ENCODE data around the gene ZFP90.
A peak's percentile ranks its signal among the peaks of the same experiment; 100 is the strongest.
"Not testable (repeated sequence)": the region's sequence is repeated elsewhere in the genome, so short reads cannot be mapped to it uniquely, and the experiment has no call there.

Gene ZFP90

DNA sequence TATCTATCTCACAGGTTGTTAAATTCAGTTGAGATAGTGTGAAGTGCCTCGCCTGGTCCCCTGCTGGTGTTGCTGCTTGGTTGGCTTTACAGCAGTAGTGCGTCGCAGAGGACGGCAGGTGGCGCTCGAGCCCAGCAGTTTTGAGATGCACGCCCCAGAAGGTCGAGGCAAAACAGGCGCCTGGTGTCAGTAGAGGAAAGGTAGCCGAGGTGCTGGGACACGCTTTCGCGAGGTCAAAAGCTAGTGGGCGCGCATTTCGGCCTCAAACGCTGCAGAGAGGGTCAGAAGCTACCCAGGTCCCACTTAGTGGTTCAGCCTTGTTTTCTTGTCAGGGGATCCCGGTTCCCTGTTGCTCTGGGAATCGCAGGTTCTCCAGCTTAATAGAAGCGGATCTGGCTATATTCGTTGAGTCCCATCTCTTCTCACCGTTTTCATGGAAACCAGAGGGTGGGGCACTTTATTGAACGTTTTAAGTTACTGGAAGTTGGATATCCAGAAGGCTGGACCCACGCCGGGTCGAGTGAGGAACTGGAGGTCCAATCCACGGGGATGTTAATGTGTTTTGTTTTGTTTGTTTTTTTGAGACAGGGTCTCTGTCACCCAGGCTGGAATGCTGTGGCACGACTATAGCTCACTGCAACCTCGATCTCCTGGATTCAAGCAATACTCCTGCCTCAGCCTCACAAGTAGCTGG lies 10.3 kb upstream of the ZFP90 start:
- DNase-seq (ENCODE audit: insufficient read length, low spot score) (peak; percentile 78), FAIRE-seq (peak; percentile 97)
- TF ChIP-seq POLR2A (IDR thresholded peaks at IDR 0.05; ENCODE audit: low read depth, low read length) (no peak), POLR2AphosphoS5 (IDR thresholded peaks at IDR 0.05; ENCODE audit: low read depth, low read length) (no peak), POU2F2 (IDR thresholded peaks at IDR 0.05; ENCODE audit: low read depth, low read length) (0 out of 2 replicates have a peak, but pooled peaks have one; percentile 36), SPI1 (IDR thresholded peaks at IDR 0.05; ENCODE audit: low read depth, low read length) (no peak), PAX5 (IDR thresholded peaks at IDR 0.05; ENCODE audit: insufficient read depth, low read length, severe bottlenecking) (no peak)

DNA sequence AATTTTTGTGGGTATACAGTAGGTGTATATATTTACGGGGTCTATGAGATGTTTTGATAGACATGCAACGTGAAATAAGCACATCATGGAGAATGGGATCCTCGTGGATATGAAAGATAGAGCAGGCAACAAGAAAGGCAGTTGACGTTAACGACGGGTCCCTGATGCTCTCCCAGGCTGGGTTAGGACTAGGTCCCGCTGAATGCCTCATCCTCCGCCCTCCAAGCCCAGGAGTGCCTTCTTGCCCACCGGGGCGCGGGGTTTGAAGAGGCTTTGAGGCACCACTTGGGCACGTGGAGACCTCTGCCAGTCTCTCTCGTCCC lies 9.5 kb upstream of the ZFP90 start:
- TF ChIP-seq TAF1 (IDR thresholded peaks at IDR 0.05; ENCODE audit: low read depth, low read length): no peak
- no peak for TF ChIP-seq POLR2A (IDR thresholded peaks at IDR 0.05; ENCODE audit: low read depth, low read length)
- no peak for TF ChIP-seq SPI1 (IDR thresholded peaks at IDR 0.05; ENCODE audit: low read depth, low read length)
- FAIRE-seq (no peak), DNase-seq (ENCODE audit: insufficient read length, low spot score) (no peak)

DNA sequence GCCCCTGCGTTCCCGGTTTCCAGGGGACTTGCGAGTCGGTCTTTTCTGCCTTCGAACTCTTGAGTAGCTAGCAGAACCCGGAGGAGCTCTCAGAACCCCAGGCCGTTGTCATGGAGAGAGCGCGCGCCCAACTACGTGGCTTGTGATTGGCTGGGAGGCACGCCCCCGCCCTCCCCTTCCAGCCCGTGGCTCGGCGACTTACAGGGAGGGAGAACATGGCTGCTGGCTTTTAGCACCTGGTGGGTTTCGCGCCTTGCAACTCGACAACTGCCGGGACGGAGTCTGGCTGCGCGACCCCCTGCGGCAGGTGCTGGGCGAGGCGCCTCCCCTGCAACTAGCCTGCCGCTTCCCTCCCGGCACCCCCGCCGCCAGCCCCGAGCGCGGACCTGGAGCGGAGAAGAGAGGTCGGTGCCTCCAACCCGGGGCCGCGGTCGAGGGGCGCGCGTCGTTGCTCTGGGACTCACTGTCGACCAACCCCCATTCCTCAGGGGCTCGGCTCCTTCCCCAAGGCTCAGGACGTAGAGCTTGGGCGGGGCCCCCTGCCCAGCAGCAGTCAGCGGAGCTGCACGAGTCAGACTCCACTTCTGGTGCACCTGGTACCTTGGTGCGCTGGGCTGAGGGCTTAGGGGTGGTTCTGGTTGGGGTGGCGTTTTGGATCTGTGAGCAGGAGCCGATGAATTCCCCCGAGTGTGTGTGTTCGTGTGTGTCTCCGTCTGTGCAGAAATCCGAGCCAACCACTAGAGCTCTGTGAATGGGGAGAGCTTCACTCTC lies 9.0 kb upstream of the ZFP90 start:
- DNase-seq (ENCODE audit: insufficient read length, low spot score) (peak; percentile 97), FAIRE-seq (peak; percentile 93)
- TF ChIP-seq TAF1 (IDR thresholded peaks at IDR 0.05; ENCODE audit: low read depth, low read length) (peak; percentile 61; the same call in 1 of the 2 replicates), POLR2A (IDR thresholded peaks at IDR 0.05; ENCODE audit: low read depth, low read length) (no peak), POU2F2 (IDR thresholded peaks at IDR 0.05; ENCODE audit: low read depth, low read length) (no peak), POLR2AphosphoS5 (IDR thresholded peaks at IDR 0.05; ENCODE audit: low read depth, low read length) (no peak), SPI1 (IDR thresholded peaks at IDR 0.05; ENCODE audit: low read depth, low read length) (no peak)

DNA sequence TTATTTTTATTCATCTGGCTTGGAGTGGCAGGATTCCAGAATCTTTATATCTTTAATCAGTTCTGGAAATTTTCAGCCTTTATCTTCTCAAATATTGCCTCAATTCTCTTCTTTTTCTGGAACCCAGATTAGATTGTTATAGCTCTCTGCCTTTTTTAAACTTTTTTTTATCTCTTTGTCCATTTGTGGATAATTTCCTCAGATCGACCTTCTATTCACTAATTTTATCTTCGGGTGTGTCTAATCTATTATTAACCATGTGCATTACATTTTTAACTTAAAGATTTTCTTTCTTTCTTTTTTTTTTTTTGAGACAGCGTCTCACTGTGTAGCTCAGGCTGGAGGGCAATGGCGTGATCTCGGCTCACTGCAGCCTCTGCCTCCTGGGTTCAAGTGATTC lies 5.2 kb upstream of the ZFP90 start:
- FAIRE-seq (no peak), DNase-seq (ENCODE audit: insufficient read length, low spot score) (no peak)
- TF ChIP-seq SPI1 (IDR thresholded peaks at IDR 0.05; ENCODE audit: low read depth, low read length) (no peak), PAX5 (IDR thresholded peaks at IDR 0.05; ENCODE audit: insufficient read depth, low read length, severe bottlenecking) (no peak)

DNA sequence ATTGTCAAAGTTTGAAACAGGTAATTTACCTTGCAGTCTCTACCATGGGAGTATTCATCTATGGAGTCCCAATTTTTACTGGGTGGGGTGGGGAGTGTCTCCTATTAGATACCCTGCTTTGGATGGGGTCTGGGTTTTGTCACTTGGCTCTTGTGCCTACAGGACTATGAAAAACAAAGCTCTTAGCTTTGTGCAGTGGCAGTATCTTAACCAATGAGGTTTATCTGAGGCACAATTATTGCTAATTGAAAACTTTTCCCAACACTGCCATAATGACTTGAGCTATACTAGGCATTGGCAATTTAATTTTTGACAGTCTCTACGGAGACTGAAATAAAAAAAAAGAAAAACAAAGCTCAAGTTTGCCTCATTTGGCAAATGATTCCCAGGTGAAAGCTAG lies 3.8 kb upstream of the ZFP90 start:
- TF ChIP-seq POU2F2 (IDR thresholded peaks at IDR 0.05; ENCODE audit: low read depth, low read length) (no peak), TAF1 (IDR thresholded peaks at IDR 0.05; ENCODE audit: low read depth, low read length) (no peak), POLR2A (IDR thresholded peaks at IDR 0.05; ENCODE audit: low read depth, low read length) (no peak), SPI1 (IDR thresholded peaks at IDR 0.05; ENCODE audit: low read depth, low read length) (no peak), PAX5 (IDR thresholded peaks at IDR 0.05; ENCODE audit: insufficient read depth, low read length, severe bottlenecking) (no peak), POLR2AphosphoS5 (IDR thresholded peaks at IDR 0.05; ENCODE audit: low read depth, low read length) (no peak)
- DNase-seq (ENCODE audit: insufficient read length, low spot score) (no peak), FAIRE-seq (no peak)

DNA sequence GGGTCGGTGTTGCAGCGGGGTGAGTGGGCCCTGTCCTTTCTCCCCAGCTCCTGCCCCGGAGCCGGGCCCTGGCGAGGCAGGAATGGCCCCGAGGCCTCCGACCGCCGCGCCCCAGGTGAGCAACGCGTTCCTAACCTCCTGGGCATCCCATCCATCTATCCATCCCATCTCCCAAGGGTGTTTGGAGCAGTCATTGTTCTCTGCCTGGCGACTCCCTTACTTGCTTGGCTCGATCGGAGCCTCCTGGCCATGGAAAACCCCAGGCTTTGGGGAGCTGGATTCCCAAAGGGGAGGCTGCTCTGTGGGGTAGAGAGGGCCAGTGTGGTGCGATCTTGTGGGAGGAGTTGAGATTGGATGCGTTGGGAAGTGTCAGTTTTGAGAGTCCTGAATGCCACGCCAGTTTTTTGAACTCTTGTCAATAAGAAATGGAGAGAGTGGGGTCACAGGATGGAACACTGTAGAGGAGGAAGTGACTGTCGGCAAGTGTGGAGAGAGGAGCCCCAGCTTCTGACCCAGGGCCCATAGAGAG lies 684 bp downstream of the ZFP90 start:
- no peak for DNase-seq (ENCODE audit: insufficient read length, low spot score)
- TF ChIP-seq SPI1 (IDR thresholded peaks at IDR 0.05; ENCODE audit: low read depth, low read length): peak; percentile 42; the same call in 1 of the 2 replicates
- TF ChIP-seq POLR2AphosphoS5 (IDR thresholded peaks at IDR 0.05; ENCODE audit: low read depth, low read length): no peak
- FAIRE-seq: peak; percentile 68

DNA sequence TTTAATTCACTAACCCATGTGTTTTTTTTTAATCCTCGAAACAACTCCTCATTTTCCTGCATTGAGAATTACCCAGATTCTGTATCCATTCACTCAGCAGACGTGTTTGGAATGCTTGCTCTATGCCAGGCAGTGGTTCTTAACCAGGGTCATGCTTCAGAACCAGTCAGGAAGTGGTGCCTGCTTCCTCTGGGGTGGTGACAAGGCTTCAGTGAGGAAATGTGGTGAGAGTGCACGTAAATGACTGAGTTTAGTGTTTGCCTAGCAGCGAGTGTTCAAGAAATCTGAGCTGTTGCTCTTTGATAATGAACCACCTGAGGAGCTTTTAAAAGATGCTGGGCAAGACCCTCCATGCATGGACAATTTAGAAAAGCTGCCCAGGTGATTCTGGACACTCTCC lies 9.9 kb downstream of the ZFP90 start:
- TF ChIP-seq PAX5 (IDR thresholded peaks at IDR 0.05; ENCODE audit: insufficient read depth, low read length, severe bottlenecking) (no peak), POU2F2 (IDR thresholded peaks at IDR 0.05; ENCODE audit: low read depth, low read length) (no peak), POLR2A (IDR thresholded peaks at IDR 0.05; ENCODE audit: low read depth, low read length) (no peak), SPI1 (IDR thresholded peaks at IDR 0.05; ENCODE audit: low read depth, low read length) (no peak), POLR2AphosphoS5 (IDR thresholded peaks at IDR 0.05; ENCODE audit: low read depth, low read length) (no peak), TAF1 (IDR thresholded peaks at IDR 0.05; ENCODE audit: low read depth, low read length) (no peak)
- no peak for FAIRE-seq
- DNase-seq (ENCODE audit: insufficient read length, low spot score): no peak

DNA sequence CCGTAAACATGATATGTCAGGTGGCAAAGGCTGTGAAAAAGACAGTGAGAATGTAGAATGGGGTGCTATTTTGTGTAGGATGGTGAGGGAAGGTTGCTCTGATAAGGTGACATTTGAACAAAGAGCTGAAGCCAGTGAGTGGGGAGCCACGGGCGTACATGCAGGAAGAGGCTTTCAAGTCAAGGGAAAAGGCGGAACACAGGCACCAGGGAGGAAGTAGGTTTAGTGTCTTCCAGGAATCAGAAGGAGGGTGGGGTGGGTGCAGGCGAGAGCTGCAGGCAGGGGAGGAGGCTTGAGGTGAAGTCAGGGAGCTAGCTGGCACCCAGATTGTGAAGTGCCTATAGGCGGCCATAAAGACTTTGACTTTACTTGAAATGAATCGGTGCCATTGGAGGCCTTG lies 14.1 kb downstream of the ZFP90 start:
- no peak for FAIRE-seq
- no peak for DNase-seq (ENCODE audit: insufficient read length, low spot score)
- no peak for TF ChIP-seq PAX5 (IDR thresholded peaks at IDR 0.05; ENCODE audit: insufficient read depth, low read length, severe bottlenecking)
- no peak for TF ChIP-seq SPI1 (IDR thresholded peaks at IDR 0.05; ENCODE audit: low read depth, low read length)
- TF ChIP-seq POLR2AphosphoS5 (IDR thresholded peaks at IDR 0.05; ENCODE audit: low read depth, low read length): no peak
- TF ChIP-seq POU2F2 (IDR thresholded peaks at IDR 0.05; ENCODE audit: low read depth, low read length): no peak
- TF ChIP-seq POLR2A (IDR thresholded peaks at IDR 0.05; ENCODE audit: low read depth, low read length): no peak
- TF ChIP-seq TAF1 (IDR thresholded peaks at IDR 0.05; ENCODE audit: low read depth, low read length): no peak

DNA sequence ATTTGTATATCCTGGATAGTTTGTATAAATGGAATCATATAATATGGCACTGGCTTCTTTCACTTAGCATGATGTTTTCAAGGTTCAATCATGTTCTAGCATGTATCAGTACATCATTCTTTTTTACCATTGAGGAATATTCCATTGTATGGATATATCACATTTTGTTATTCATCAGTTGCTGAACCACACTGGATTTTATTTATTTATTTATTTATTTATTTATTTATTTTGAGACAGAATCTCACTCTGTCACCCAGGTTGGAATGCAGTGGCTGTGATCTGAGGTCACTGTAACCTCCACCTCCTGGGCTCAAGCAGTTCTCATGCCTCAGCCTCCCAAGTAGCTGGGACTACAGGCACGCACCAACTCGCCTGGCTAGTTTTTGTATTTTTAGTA lies 21.2 kb downstream of the ZFP90 start:
- FAIRE-seq; DNase-seq (ENCODE audit: insufficient read length, low spot score): not testable (repeated sequence)

DNA sequence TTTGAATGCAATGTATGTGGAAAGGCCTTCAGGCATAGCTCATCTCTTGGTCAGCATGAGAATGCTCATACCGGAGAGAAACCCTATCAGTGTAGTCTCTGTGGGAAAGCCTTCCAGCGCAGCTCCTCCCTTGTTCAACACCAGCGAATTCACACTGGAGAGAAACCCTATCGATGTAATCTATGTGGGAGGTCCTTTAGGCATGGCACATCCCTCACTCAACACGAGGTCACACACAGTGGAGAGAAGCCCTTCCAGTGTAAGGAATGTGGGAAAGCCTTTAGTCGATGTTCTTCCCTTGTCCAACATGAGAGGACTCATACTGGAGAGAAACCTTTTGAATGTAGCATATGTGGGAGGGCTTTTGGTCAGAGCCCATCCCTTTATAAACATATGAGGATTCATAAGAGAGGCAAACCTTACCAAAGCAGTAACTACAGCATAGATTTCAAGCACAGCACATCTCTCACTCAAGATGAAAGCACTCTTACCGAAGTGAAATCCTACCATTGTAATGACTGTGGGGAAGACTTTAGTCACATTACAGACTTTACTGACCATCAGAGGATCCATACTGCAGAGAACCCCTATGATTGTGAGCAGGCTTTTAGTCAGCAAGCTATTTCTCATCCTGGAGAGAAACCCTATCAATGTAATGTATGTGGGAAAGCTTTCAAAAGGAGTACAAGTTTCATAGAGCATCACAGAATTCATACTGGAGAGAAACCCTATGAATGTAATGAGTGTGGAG lies 24.7 kb downstream of the ZFP90 start:
- TF ChIP-seq PAX5 (IDR thresholded peaks at IDR 0.05; ENCODE audit: insufficient read depth, low read length, severe bottlenecking) (no peak), POU2F2 (IDR thresholded peaks at IDR 0.05; ENCODE audit: low read depth, low read length) (no peak), TAF1 (IDR thresholded peaks at IDR 0.05; ENCODE audit: low read depth, low read length) (no peak), POLR2AphosphoS5 (IDR thresholded peaks at IDR 0.05; ENCODE audit: low read depth, low read length) (no peak), SPI1 (IDR thresholded peaks at IDR 0.05; ENCODE audit: low read depth, low read length) (no peak), POLR2A (IDR thresholded peaks at IDR 0.05; ENCODE audit: low read depth, low read length) (no peak)
- FAIRE-seq: peak; percentile 67
- DNase-seq (ENCODE audit: insufficient read length, low spot score): no peak

Measured in GM12891 (cell line).